Heart left ventricle (tissue), 13 donors: Measurements from ENCODE around the gene TEX13D.

Experiments
- POLR2A ChIP-seq, 2 donors: fragments of 450-650 bp; IDR thresholded peaks; one replicate each; pipeline ENCODE4 v1.6.1; 2017; ENCODE audit warnings: antibody characterized with exemption in 2 of 2, mild to moderate bottlenecking in 2 of 2, moderate library complexity in 2 of 2
- TF ChIP-seq, protein P1 (sequence below), 12 donors: fragments of 200-600 bp; sonication (generic) in 4 of 12; IDR thresholded peaks; one replicate each; pipeline versions ENCODE4 v1.5.0 to v1.8.0; 2018 to 2022; ENCODE audit warnings: antibody characterized with exemption in 12 of 12, mild to moderate bottlenecking in 5 of 12
- donor health status: ischemic (EF 13 %, LVEDD 7.1; RV severe dilation, severe dysfunction).
- donor health status: DM: no; HTN: yes; CAD: no.
- donor health status: DM: no; HTN: no; CAD: no.
- donor health status: ischemic (EF 25% LVEDD 6.9; RV normal size, moderate dysfunction).
- donor health status: ischemic (EF 25% LVEDD 5.7; RV mildly dilated, moderate dysfunction).
- donor health status: ischemic (EF 35%, LVEDD 5.7; RV mildly dilated, moderate dysfunction).
- donor health status: nonischemic (EF 11% LVEDD 7.7; RV severe dilation, severe dysfunction).
- donor health status: DM: yes; HTN: yes; CAD: no.
- donor health status: PGD.
- donor health status: ischemic (EF 29% LVEDD 5.4; RV normal size, mild dysfunction).
- donor health status: nonischemic (EF 23%, LVEDD 6.1; RV moderate dilation, normal function).

DNA sequence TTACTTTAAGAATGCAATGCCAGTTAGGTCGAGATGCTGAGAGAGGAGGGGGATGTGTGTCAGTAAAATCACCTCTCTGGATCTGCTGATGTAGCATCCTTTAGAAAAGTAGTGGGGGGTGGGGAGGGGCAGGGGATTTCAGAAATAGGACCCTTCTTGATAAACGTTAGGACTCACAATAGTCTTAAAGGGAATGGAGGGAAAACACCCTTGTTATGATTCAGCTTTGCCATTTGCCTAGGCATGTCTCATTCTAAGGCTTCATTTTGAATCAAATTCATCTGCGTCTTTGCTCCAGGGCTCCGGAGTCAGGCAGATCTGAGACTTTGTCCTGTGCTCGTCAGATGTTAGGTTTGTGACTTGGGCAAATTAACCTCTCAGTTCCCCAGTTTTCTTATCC, 14.8 kb downstream of the TEX13D start:
- TF ChIP-seq, protein P1, sequence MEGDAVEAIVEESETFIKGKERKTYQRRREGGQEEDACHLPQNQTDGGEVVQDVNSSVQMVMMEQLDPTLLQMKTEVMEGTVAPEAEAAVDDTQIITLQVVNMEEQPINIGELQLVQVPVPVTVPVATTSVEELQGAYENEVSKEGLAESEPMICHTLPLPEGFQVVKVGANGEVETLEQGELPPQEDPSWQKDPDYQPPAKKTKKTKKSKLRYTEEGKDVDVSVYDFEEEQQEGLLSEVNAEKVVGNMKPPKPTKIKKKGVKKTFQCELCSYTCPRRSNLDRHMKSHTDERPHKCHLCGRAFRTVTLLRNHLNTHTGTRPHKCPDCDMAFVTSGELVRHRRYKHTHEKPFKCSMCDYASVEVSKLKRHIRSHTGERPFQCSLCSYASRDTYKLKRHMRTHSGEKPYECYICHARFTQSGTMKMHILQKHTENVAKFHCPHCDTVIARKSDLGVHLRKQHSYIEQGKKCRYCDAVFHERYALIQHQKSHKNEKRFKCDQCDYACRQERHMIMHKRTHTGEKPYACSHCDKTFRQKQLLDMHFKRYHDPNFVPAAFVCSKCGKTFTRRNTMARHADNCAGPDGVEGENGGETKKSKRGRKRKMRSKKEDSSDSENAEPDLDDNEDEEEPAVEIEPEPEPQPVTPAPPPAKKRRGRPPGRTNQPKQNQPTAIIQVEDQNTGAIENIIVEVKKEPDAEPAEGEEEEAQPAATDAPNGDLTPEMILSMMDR (IDR thresholded peaks at IDR 0.05): no peak
- no peak for TF ChIP-seq POLR2A (IDR thresholded peaks at IDR 0.05)
